Adrenal gland (tissue), 12 donors: ENCODE measurements around the gene MZB1. TPM values are rescaled to one million over a fixed set of nuclear protein-coding genes. Genes with fewer than 3 reads are reported as not detected.
"Not testable (repeated sequence)": the region's sequence is repeated elsewhere in the genome, so short reads cannot be mapped to it uniquely, and the experiment has no call there.

Experiments used
- DNase-seq, 7 donors: peaks; one replicate each; pipeline ENCODE4 v3.0.0-alpha.2; 2019 to 2020
- H3K27ac ChIP-seq, 5 donors: fragments of 200-600 bp; sonication (generic) in 4 of 5; 1 replicate in 3 of 5; 2 replicates in 2 of 5; pipeline versions ENCODE4 v1.5.1 to v1.8.0; 2016 to 2020; ENCODE audit warnings: mild to moderate bottlenecking in 1 of 5
- H3K27me3 ChIP-seq: fragments of 200-600 bp; 2 replicates; pipeline ENCODE4 v1.8.0; 2021
- H3K36me3 ChIP-seq, 2 donors: fragments of 200-600 bp; replicated peaks in 1 of 2; 1 replicate in 1 of 2; 2 replicates in 1 of 2; pipeline versions ENCODE4 v1.5.1 to v1.8.0; 2018 to 2022
- H3K4me1 ChIP-seq, 2 donors: fragments of 200-600 bp; replicated peaks in 1 of 2; 1 replicate in 1 of 2; 2 replicates in 1 of 2; pipeline versions ENCODE4 v1.5.1 to v1.8.0; 2018 to 2021
- H3K4me3 ChIP-seq, 4 donors: fragments of 200-600 bp; sonication (generic) in 3 of 4; one replicate each; pipeline ENCODE4 v1.5.1; 2016 to 2018
- H3K9me3 ChIP-seq, 3 donors: fragments of 200-600 bp; sonication (generic) in 1 of 3; replicated peaks in 1 of 3; 1 replicate in 2 of 3; 2 replicates in 1 of 3; pipeline versions ENCODE4 v1.5.1 to v1.8.0; 2016 to 2021
- POLR2A ChIP-seq, 2 donors: fragments of 450-650 bp; IDR thresholded peaks; one replicate each; pipeline ENCODE4 v1.6.1; 2017; ENCODE audit warnings: antibody characterized with exemption in 2 of 2, mild to moderate bottlenecking in 2 of 2, moderate library complexity in 1 of 2
- WGBS, 4 donors: extraction: QIAGEN DNeasy Blood & Tissue Kit in 2 of 4; methylation state at CpG; one replicate each; pipeline versions ENCODE4 v1.1.5 to v1.1.7; 2013 to 2017; 5-methylcytosine and 5-hydroxymethylcytosine counted together
- intact Hi-C, 2 donors: fragments of 100-400 bp; cut with DNase I; formaldehyde crosslinking; loops; one replicate each; pipeline versions ENCODE4 v1.14.1 to v1.15.0; 2022 to 2023
- polyA plus RNA-seq, 3 donors: library from polyadenylated mRNA; stranded (reverse); fragments of 200-250 nt in 2 of 3; fragments of 350-450 nt in 1 of 3; fragmentation: Illumina TruSeq in 1 of 3; extraction: RNeasy Lipid Tissue Mini Kit (QIAGEN cat#74804) in 1 of 3; gene quantifications; one replicate each; pipeline ENCODE4 v1.2.3, GENCODE V29; 2013 to 2014
- total RNA-seq, 9 donors: library from RNA; depleted of rRNA in 4 of 9; stranded (reverse); fragments of >200 nt in 4 of 9; fragments of 120-200 nt in 1 of 9; fragmentation: NEBNext Ultra II Directional in 1 of 9; extraction: Animal tissue kit (Norgen Biotek cat#: 25700) in 1 of 9; gene quantifications; one replicate each; pipeline versions ENCODE4 v1.1.0 to v1.2.4, GENCODE V29; 2013 to 2023
- TF ChIP-seq, protein P1 (sequence below), 6 experiments: fragments of 450-650 bp in 4 of 6; fragments of 200-600 bp in 2 of 6; sonication (generic) in 1 of 6; IDR thresholded peaks; 1 replicate in 5 of 6; 2 replicates in 1 of 6; pipeline versions ENCODE4 v1.5.1 to v1.8.0; 2016 to 2021; ENCODE audit warnings: antibody characterized with exemption in 6 of 6, mild to moderate bottlenecking in 2 of 6, moderate library complexity in 1 of 6
- donor health status: healthy with polysubstance abuse.
- donor health status: Bipolar disorder and iron deficiency.
- donor health status: DM: yes; HTN: yes; CAD: no.
- donor health status: DM: no; HTN: no; CAD: no.
- donor health status: DM: no; HTN: no; CAD: no.
- donor health status: DM: yes; HTN: yes; CAD: no.

The MZB1 gene
- total and polyA plus RNA-seq, 12 donors: 0.35 to 7.7 (median 0.95) TPM; not detected in 3

DNA sequence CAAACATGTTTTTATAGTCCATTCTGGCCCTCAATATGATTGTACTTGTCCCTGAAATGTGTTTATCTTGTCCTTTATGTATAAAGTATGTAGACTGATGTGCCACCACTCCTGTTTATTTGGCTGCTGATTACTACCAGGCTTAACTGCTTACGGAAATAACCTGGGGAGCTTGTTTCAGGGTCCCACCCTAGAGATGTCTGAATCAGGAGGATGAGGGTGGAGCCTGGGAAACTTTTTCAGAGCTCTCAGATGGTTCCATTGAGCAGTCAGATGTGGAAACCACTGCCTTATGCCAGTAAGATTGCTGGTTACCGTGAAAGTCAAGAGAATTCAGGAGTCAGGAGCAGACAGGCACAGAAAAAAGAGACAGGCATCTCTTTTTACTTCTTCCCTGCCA lies 25.8 kb downstream of the MZB1 start:
- Histone ChIP-seq H3K4me3 (no peak overlapping the region), H3K9me3 (no peaks in the 10 kb centered on the region), H3K4me1 (peaks cover 3 to 21% of the 10 kb centered on the region in 2 donors), H3K27me3 (no peaks in the 10 kb centered on the region), H3K27ac (peak overlapping the region in 1 of 5 donors; percentile 58), H3K36me3 (peaks cover 0 to 49% of the 10 kb centered on the region in 2 donors)
- DNase-seq: peak in 1 of 7 donors; percentile 44
- TF ChIP-seq POLR2A (IDR thresholded peaks at IDR 0.05): no peak
- TF ChIP-seq, protein P1, sequence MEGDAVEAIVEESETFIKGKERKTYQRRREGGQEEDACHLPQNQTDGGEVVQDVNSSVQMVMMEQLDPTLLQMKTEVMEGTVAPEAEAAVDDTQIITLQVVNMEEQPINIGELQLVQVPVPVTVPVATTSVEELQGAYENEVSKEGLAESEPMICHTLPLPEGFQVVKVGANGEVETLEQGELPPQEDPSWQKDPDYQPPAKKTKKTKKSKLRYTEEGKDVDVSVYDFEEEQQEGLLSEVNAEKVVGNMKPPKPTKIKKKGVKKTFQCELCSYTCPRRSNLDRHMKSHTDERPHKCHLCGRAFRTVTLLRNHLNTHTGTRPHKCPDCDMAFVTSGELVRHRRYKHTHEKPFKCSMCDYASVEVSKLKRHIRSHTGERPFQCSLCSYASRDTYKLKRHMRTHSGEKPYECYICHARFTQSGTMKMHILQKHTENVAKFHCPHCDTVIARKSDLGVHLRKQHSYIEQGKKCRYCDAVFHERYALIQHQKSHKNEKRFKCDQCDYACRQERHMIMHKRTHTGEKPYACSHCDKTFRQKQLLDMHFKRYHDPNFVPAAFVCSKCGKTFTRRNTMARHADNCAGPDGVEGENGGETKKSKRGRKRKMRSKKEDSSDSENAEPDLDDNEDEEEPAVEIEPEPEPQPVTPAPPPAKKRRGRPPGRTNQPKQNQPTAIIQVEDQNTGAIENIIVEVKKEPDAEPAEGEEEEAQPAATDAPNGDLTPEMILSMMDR (IDR thresholded peaks at IDR 0.05): no peak
- intact Hi-C loops: no loop called here
- WGBS, 4 donors: 84 to 88% (median 87%) methylated on average over 2 of the region's 2 CpGs

DNA sequence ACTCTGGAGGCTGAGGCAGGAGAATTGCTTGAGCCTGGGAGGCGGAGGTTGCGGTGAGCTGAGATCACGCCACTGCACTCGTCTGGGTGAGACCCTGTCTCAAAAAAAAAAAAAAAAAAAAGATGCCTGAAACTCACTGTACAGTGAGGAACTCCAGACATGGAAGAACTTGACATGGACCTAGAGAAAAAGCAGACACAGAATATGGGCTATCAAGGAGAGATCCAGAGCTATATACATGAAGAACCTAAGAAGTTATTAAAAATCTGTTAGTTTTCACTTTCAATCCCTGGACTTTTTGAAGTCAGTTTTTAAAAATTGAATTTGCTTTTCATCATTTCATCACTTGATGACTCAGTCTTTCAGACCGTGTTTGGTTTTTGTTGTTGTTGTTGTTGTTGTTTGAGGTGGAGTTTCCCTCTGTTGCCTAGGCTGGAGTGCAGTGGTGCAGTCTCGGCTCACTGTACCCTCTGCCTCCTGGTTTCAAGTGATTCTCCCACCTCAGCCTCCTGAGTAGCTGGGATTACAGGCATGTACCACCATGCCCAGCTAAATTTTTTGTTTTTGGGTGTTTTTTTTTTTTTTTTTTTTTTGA lies 27.8 kb downstream of the MZB1 start:
- TF ChIP-seq POLR2A (IDR thresholded peaks at IDR 0.05): no peak
- TF ChIP-seq, protein P1 (IDR thresholded peaks at IDR 0.05): no peak
- H3K27ac ChIP-seq: peak overlapping the region in 1 of 5 donors; percentile 33
- DNase-seq: peak in 3 of 7 donors; percentile 6 to 30 (median 8)
- H3K27me3 ChIP-seq: no peaks in the 10 kb centered on the region
- H3K9me3 ChIP-seq: no peaks in the 10 kb centered on the region
- H3K4me3 ChIP-seq: no peak overlapping the region
- intact Hi-C loops: no loop called here
- H3K4me1 ChIP-seq: peaks cover 9 to 41% of the 10 kb centered on the region in 2 donors
- WGBS, 4 donors: 77 to 84% (median 81%) methylated on average over 6 of the region's 6 CpGs
- peaks cover 0 to 29% of the 10 kb centered on the region in 2 donors for H3K36me3 ChIP-seq

DNA sequence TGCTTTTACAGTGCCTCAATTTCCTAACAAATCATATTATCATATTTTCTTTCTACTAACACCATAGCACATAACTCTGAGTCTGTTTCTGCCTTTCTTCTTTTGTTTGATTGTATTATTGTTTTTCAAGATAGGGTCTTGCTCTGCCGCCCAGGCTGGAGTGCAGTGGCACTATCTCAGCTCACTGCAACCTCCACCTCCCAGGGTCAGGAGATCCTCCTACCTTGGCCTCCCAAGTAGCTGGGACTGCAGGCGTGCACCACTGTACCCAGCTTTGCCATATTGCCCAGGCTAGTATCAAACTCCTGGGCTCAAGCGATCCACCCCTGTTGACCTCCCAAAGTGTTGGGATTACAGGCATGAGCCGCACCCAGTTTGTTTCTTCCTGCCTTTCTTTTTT lies 29.3 kb downstream of the MZB1 start:
- Histone ChIP-seq H3K27ac (no peak overlapping the region), H3K27me3 (no peaks in the 10 kb centered on the region), H3K4me1 (peaks cover 9 to 41% of the 10 kb centered on the region in 2 donors), H3K9me3 (no peaks in the 10 kb centered on the region), H3K4me3 (no peak overlapping the region), H3K36me3 (peaks cover 0 to 18% of the 10 kb centered on the region in 2 donors)
- intact Hi-C loops: no loop called here
- 94 to 99% (median 97%) methylated on average over 4 of the region's 4 CpGs for WGBS, 4 donors
- no peak for TF ChIP-seq POLR2A (IDR thresholded peaks at IDR 0.05)
- TF ChIP-seq, protein P1 (IDR thresholded peaks at IDR 0.05): no peak
- DNase-seq: peak in 2 of 7 donors; percentile 5 to 33

DNA sequence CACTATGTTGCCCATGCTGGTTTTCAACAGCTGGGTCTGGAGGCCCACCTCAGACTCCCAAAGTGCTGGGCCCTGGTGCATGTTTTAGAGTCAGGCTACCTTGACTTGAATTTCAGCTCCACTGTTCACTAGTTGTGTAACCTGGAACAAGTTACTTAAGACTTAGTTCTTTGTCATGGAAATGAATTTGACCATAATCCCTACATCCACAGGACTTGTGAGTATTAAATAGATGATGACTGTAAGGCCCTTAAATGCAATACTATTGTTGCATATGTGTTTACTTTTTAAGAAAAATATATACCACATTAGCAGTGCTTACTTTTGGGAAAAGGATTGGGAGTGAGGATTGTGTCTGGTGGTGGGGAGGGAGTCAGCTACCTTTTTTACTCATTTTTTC lies 31.6 kb downstream of the MZB1 start:
- Histone ChIP-seq H3K27ac (no peak overlapping the region), H3K36me3 (peaks cover 0 to 4% of the 10 kb centered on the region in 2 donors), H3K4me3 (no peak overlapping the region), H3K4me1 (peaks cover 9 to 28% of the 10 kb centered on the region in 2 donors), H3K27me3 (no peaks in the 10 kb centered on the region), H3K9me3 (no peaks in the 10 kb centered on the region)
- peak in 1 of 7 donors; percentile 1 for DNase-seq
- intact Hi-C loops: no loop called here
- TF ChIP-seq, protein P1 (IDR thresholded peaks at IDR 0.05): no peak
- no peak for TF ChIP-seq POLR2A (IDR thresholded peaks at IDR 0.05)

DNA sequence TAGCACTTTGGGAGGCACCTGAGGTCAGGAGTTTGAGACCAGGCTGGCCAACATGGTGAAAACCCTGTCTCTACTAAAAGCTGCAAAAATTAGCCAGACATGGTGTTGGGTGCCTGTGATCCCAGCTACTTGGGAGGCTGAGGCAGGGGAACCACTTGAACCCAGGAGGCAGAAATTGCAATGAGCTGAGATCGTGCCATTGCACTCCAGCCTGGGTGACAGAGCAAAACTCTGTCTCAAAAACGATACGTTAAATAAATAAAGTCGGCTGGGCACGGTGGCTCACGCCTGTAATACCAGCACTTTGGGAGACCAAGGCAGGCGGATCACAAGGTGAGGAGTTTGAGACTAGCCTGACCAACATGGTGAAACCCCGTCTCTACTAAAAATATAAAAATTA lies 33.8 kb downstream of the MZB1 start:
- H3K27me3 ChIP-seq, H3K27ac ChIP-seq, H3K36me3 ChIP-seq, H3K4me3 ChIP-seq, intact Hi-C loops, H3K9me3 ChIP-seq: not testable (repeated sequence)
- H3K4me1 ChIP-seq: peaks cover 9 to 23% of the 10 kb centered on the region in 2 donors
- peak in 1 of 7 donors; percentile 9 for DNase-seq
- WGBS, 4 donors: 91 to 98% (median 94%) methylated on average over 8 of the region's 8 CpGs
